ENCODE measurements around the gene MRPL12. TPM values are rescaled to one million over a fixed set of nuclear protein-coding genes. Genes with fewer than 3 reads are reported as not detected.
A peak's percentile ranks its signal among the peaks of the same experiment; 100 is the strongest.

MRPL12 gene
- total and polyA plus RNA-seq, 8 donors = 27.2 to 72.2 (median 35.3) TPM

GRCh38 chr17:81685108-81685507 lies 18.1 kb upstream of the MRPL12 start:
- no peak for TF ChIP-seq CTCF (IDR thresholded peaks at IDR 0.05)
- Histone ChIP-seq H3K27me3 (no peaks in the 10 kb centered on the region), H3K27ac (peak overlapping the region in 1 of 2 donors; percentile 87), H3K9me3 (no peaks in the 10 kb centered on the region), H3K4me1 (peaks cover 14 to 34% of the 10 kb centered on the region in 2 donors), H3K4me3 (peak overlapping the region in 1 of 2 donors; percentile 93), H3K36me3 (peaks cover 0 to 60% of the 10 kb centered on the region in 2 donors)
- DNase-seq = no peak
- no peak for ATAC-seq
- intact Hi-C loops (cut with DNase I) = no loop called here

- Histone ChIP-seq H3K4me3 (no peak overlapping the region), H3K9me3 (no peaks in the 10 kb centered on the region), H3K27me3 (no peaks in the 10 kb centered on the region), H3K36me3 (peaks cover 0 to 63% of the 10 kb centered on the region in 2 donors), H3K27ac (no peak overlapping the region), H3K4me1 (peaks cover 14 to 34% of the 10 kb centered on the region in 2 donors)
- no peak for TF ChIP-seq CTCF (IDR thresholded peaks at IDR 0.05)
- DNase-seq = no peak
- ATAC-seq = no peak
- intact Hi-C loops (cut with DNase I) = no loop called here
Measured at GRCh38 chr17:81686614-81687013, 16.6 kb upstream of the MRPL12 start.

DNA sequence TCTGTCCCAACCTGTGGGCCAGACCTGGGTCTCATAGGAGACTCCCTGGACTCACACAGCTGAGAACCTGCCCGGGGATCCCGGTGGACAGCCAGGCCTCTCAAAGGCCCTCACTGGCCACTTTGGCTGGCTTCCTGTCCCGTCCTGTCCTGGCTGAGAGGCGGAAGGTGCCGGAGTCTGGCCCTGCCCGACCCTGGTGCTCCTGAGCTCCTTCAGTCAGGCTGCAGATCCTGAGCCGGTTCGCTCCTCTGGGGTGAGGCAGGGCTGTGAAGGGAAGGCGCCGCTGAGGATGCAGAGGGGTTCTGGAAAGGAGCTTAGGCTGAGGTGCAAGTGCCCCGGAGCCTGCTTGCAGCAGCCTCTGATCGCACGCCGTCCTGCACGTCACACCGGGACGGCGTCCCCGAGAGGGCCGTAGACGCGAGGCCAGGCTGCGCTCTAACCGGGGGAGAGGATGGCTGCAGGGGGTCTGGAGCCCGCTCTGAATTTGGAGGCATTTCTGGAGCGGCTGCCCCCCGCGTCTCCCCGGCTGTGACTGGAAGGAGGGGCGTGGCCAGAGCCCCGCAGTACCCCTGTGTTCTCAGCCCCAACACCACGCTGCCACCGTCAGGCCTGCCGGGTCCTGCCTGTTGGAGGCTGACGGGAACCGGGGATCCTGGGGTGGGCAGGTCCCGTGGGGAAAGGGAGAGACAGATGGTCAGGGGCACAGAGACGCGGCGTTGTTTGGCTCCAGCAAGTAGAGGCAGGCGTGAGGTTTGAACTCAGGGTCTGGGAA lies 15.2 kb upstream of the MRPL12 start:
- no peak for ATAC-seq
- H3K27me3 ChIP-seq = no peaks in the 10 kb centered on the region
- TF ChIP-seq CTCF (IDR thresholded peaks at IDR 0.05) = no peak
- peaks cover 0 to 77% of the 10 kb centered on the region in 2 donors for H3K36me3 ChIP-seq
- no peak overlapping the region for H3K27ac ChIP-seq
- H3K4me1 ChIP-seq = peaks cover 11 to 22% of the 10 kb centered on the region in 2 donors
- no peaks in the 10 kb centered on the region for H3K9me3 ChIP-seq
- intact Hi-C loops (cut with DNase I) = no loop called here
- DNase-seq = no peak
- H3K4me3 ChIP-seq = no peak overlapping the region

DNA sequence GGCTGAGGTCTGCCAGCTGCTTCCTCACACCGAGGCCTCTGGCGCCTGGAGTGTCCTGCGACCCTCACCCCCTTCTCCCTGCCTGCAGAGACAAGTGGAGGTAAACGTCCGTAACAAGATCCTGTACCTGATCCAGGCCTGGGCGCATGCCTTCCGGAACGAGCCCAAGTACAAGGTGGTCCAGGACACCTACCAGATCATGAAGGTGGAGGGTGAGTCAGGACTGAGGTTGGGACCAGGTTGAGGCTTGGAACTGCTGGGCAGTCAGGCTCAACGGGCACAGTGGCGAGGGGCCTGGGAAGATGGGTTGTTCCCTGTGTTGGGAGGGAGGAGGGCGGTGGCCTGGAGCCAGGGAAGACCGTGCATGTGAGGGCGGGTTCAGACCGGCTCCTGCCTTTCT lies 14.6 kb upstream of the MRPL12 start:
- Histone ChIP-seq H3K4me1 (peaks cover 11 to 20% of the 10 kb centered on the region in 2 donors), H3K27me3 (no peaks in the 10 kb centered on the region), H3K27ac (no peak overlapping the region), H3K4me3 (no peak overlapping the region), H3K9me3 (no peaks in the 10 kb centered on the region), H3K36me3 (peaks cover 0 to 83% of the 10 kb centered on the region in 2 donors)
- intact Hi-C loops (cut with DNase I) = no loop called here
- DNase-seq (no peak), ATAC-seq (no peak)
- no peak for TF ChIP-seq CTCF (IDR thresholded peaks at IDR 0.05)

- intact Hi-C loops (cut with DNase I) = no loop called here
- Histone ChIP-seq H3K27ac (no peak overlapping the region), H3K36me3 (peaks cover 0 to 98% of the 10 kb centered on the region in 2 donors), H3K27me3 (no peaks in the 10 kb centered on the region), H3K9me3 (no peaks in the 10 kb centered on the region), H3K4me1 (peaks cover 4 to 11% of the 10 kb centered on the region in 2 donors), H3K4me3 (no peak overlapping the region)
- no peak for DNase-seq
- TF ChIP-seq CTCF (IDR thresholded peaks at IDR 0.05) = no peak
- no peak for ATAC-seq
Measured at GRCh38 chr17:81690066-81690465, 13.1 kb upstream of the MRPL12 start.
